Ramos (cell line): ENCODE measurements around the gene TTYH3.
"Not testable (repeated sequence)": the region's sequence is repeated elsewhere in the genome, so short reads cannot be mapped to it uniquely, and the experiment has no call there.

Experiments used
- in situ Hi-C: fragments of 300-500 bp; cut with MboI; formaldehyde crosslinking; loops from one replicate; pipeline ENCODE4 v1.14.3; 2022; ENCODE audit warnings: low sequenced_read_pairs; ENCODE audit not compliant: unreplicated experiment

TTYH3 gene

GRCh38 chr7:2631946-2632732 is at the start of gene TTYH3:
Gene TTYH3 (plus strand): TSS chr7:2631986. CDS start chr7:2632156, 170 bp downstream.
- in situ Hi-C loops = no loop called here

GRCh38 chr7:2582006-2582735 is 49.6 kb upstream of the TTYH3 start:
- in situ Hi-C loops = no loop called here

DNA sequence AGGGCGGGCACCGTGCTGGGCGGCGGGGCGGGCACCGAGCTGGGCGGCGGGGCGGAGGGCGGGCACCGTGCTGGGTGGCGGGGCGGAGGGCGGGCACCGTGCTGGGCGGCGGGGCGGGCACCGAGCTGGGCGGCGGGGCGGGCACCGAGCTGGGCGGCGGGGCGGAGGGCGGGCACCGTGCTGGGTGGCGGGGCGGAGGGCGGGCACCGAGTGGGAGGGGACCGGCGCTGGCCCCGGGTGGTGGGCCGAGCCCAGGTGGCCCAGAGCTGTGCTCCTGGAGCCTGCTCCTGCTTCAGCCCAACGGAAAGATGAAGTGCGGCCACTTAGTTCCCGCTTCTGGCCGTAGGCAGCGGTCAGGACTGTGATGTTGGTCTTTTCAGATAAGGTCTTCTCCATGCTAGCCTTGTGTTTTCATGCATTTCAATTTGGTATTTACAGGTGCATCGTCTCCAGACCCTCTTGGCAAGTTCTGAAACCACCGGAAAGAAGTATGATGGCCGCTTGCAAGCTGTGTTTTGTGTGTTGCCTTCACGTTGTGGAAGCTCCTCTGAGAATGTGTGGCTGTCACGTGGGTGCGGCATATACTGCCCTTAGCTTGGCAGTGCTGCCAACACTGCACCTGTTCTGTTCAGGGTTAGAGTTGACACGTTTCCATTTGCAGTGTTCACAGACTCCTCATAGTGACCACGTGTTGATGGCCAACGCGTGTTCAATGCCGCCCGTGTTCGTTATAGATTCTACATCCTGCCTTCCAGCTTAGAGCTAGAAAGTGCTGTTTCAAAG is 47.8 kb upstream of the TTYH3 start:
- in situ Hi-C loops = no loop called here

GRCh38 chr7:2585446-2585845 is 46.3 kb upstream of the TTYH3 start:
- in situ Hi-C loops = no loop called here

GRCh38 chr7:2586326-2587020 is 45.3 kb upstream of the TTYH3 start:
- in situ Hi-C loops = no loop called here

- in situ Hi-C loops = no loop called here
These were observed 44.7 kb upstream of the TTYH3 start for GRCh38 chr7:2587134-2587533.

- in situ Hi-C loops = no loop called here
These were observed 44.0 kb upstream of the TTYH3 start for GRCh38 chr7:2587778-2588177.

GRCh38 chr7:2589341-2589740 is 42.4 kb upstream of the TTYH3 start:
- in situ Hi-C loops = no loop called here

GRCh38 chr7:2589941-2590340 is 41.8 kb upstream of the TTYH3 start:
- in situ Hi-C loops = not testable (repeated sequence)

DNA sequence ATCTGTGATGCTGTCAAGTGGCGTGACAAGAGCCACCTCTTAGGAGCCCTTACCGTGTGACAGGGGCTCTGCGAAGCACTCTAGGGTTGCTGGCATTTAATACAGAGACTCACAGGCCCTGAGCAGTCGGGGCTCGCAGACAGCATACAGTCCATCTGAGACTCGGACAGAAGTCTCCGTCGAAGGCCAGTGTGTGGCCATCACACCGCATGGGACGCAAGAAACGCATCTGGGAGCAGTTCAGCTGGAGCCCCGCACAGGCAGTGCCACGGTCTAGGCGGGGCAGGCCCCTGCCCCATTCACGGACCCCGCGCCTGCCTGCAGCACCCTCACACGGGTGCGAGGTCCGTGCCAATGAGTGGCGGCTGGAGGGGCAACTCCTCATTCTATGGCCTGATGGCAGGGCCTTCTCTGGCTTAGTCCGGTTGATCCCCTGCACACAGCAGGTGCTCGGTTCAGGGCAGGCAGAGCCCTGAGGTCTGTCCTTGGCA is 39.4 kb upstream of the TTYH3 start:
- in situ Hi-C loops = no loop called here

DNA sequence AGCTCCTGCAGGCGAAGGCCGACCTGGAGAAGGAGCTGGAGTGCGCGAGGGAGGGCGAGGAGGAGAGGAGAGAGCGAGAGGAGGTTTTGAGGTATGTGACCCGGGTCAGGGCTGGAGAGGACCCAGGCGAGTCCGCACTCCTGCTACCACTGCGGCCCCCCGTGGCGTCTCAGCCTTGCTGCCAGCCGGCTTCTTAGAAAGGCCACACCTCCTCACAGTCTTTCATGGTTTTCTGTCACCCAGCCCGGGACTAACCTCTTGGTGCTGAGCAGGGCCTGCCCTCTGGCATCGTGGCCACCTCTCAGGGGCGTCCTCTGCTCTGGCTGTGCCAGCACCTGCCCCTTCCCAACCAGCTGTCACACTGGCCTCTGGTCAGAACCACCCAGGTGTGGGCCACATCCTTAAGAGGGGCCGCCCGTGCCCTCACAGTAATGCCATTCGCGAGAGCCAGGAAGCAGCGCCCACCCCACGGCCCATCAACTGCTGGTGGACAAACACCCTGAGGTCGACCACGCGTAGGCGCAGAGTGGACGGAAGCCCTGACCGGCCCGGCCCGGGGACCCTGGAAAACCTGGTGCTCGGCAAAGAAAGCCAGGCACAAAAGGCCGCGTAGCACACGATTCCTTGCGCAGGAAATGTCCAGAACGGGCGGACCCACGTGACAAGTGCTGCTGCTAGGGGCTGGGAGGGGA is 38.6 kb upstream of the TTYH3 start:
- in situ Hi-C loops = no loop called here

DNA sequence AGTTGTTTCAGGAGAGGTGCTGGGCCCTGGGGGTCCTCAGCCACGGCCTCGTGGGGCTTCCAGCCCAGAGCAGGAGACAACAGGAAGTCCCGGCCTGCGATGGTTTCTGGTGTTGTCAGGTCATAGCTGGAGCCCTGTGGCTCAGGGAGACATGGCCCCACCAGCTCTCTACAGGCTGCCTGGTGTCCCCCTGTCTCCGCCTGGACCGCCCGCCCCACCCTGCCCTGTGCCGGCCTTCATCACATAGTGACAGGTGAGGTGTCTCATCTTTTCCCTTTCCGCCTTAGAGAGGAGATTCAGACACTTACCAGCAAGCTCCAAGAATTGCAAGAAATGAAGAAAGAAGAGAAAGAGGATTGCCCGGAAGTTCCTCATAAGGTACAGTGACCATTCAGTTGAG is 37.2 kb upstream of the TTYH3 start:
- in situ Hi-C loops = no loop called here

GRCh38 chr7:2595258-2595860 is 36.4 kb upstream of the TTYH3 start:
- in situ Hi-C loops = no loop called here

GRCh38 chr7:2596464-2597272 is 35.1 kb upstream of the TTYH3 start:
- in situ Hi-C loops = no loop called here

DNA sequence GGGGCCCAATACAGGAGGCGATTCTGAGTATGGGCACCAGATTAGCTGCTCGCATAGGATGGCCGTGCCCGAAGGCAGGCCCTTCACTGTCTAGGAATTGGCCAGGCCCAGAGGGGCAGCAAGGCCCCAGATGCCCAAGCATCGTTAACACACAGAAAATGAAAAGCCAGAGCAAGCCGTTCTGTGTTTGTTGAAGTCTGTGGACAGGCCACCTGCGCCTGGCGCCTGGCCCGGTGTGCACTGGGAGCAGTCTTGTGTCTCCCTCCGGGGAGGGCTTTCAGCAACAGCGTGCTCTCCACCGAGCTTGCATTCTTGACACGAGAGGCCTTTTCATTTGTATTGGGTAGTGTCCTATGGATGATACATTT is 34.5 kb upstream of the TTYH3 start:
- in situ Hi-C loops = no loop called here

DNA sequence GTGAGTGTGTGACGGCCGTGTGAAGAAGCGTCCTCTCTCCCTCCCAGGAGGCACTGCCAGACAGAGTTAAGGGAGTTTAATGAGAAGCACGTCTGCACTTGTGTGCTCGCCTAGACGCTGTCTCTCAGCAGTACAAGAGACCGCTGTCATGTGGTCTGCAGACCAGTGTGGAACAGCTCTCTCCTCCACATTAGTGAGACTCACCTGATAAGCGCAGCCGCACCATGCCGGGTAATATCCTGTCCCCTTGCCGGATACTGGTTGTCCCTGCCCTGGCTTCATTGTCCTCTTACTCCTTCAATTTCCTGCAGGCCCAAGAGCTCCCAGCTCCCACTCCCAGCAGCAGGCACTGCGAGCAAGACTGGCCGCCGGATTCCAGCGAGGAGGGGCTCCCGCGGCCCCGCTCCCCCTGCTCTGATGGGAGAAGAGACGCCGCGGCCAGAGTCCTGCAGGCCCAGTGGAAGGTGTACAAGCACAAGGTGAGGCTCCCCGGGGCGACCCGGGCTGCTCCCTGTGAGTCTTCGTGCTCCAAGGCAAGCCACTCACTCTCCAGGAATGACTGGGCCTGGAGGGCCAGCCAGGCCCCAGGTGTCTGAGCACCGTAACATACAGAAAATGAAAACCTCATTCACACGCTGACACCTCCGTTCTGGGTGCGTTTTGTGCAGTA is 33.5 kb upstream of the TTYH3 start:
- in situ Hi-C loops = no loop called here

- in situ Hi-C loops = no loop called here
These were observed 30.7 kb upstream of the TTYH3 start for GRCh38 chr7:2601065-2601464.

DNA sequence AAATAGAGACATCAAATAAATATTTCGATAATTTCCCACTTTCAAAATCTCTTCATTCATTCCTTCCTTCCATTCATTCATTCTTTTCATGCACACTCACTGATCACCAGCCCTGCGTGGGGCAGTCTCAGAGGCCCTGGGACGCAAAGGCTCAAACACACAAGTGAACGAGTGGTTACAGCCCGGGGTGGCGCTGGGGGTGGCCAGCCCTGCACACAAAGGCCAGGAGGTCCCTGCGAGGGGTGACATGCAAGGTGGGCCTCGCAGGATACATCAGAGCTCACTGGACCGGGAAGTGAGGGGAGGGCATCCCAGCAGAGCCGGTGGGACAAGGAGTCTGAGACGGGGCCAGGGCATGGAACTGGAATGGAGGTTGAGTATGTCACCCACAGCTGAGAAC is 29.9 kb upstream of the TTYH3 start:
- in situ Hi-C loops = no loop called here
